Astrocyte (in vitro differentiated cells and primary cell): ENCODE results near the gene RAB3IL1.

ENCODE experiments used
- EZH2 ChIP-seq: IDR thresholded peaks from 2 replicates; pipeline ENCODE4 v1.6.1; 2012; ENCODE audit warnings: mild to moderate bottlenecking, low read length, inconsistent platforms; ENCODE audit not compliant: insufficient read depth
- TF ChIP-seq, protein P1 (sequence below): IDR thresholded peaks from 2 replicates; pipeline ENCODE4 v1.5.1; 2011; ENCODE audit warnings: low read depth, mild to moderate bottlenecking, inconsistent platforms, low read length, moderate library complexity; ENCODE audit not compliant: insufficient read depth

GRCh38 chr11:61904539-61905048 lies 12.8 kb downstream of the RAB3IL1 start:
- TF ChIP-seq, protein P1, sequence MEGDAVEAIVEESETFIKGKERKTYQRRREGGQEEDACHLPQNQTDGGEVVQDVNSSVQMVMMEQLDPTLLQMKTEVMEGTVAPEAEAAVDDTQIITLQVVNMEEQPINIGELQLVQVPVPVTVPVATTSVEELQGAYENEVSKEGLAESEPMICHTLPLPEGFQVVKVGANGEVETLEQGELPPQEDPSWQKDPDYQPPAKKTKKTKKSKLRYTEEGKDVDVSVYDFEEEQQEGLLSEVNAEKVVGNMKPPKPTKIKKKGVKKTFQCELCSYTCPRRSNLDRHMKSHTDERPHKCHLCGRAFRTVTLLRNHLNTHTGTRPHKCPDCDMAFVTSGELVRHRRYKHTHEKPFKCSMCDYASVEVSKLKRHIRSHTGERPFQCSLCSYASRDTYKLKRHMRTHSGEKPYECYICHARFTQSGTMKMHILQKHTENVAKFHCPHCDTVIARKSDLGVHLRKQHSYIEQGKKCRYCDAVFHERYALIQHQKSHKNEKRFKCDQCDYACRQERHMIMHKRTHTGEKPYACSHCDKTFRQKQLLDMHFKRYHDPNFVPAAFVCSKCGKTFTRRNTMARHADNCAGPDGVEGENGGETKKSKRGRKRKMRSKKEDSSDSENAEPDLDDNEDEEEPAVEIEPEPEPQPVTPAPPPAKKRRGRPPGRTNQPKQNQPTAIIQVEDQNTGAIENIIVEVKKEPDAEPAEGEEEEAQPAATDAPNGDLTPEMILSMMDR, result no peak
- TF ChIP-seq EZH2, result no peak
